ENCODE measurements around the gene CCN6. TPM values are rescaled to one million over a fixed set of nuclear protein-coding genes. Genes with fewer than 3 reads are reported as not detected.

CCN6 gene
- total RNA-seq, 2 donors from 2014 or later = 0.25 to 0.74 TPM

DNA sequence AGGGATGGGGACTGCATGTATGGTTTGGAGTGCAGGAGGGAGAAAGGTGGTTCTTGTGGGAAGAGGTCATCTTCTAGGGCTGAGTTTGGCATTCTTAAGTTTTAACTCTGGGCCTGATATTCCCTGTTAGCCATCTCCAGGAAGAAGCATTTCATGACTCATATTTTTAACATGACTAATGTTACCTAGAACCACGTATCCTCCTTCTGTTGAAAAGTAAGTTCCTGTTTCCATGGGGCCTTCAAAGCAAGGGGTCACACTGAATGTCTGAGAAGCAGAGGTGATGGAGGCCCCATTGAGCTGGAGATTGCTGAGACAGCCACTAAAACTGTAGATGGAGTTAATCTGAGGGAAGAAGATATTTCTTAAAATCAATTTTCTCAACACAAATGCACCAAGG lies 63.6 kb downstream of the CCN6 start:
- no peaks in the 10 kb centered on the region for H3K36me3 Mint-ChIP-seq (ENCODE audit: insufficient read depth in 2 of 2)
- H3K27me3 Mint-ChIP-seq (ENCODE audit: low read depth) = peaks cover 3% of the 10 kb centered on the region
- H3K4me1 Mint-ChIP-seq (ENCODE audit: low read depth) = peaks cover 22% of the 10 kb centered on the region
- H3K4me3 Mint-ChIP-seq = peak overlapping the region; percentile 14 to 56
- no peaks in the 10 kb centered on the region for H3K9me3 Mint-ChIP-seq
- DNase-seq = peak in 1 of 2 donors; percentile 4
- ATAC-seq (replicated peaks in 1 of 2) = peak; percentile 56 to 86
- no peak overlapping the region for H3K27ac Mint-ChIP-seq

DNA sequence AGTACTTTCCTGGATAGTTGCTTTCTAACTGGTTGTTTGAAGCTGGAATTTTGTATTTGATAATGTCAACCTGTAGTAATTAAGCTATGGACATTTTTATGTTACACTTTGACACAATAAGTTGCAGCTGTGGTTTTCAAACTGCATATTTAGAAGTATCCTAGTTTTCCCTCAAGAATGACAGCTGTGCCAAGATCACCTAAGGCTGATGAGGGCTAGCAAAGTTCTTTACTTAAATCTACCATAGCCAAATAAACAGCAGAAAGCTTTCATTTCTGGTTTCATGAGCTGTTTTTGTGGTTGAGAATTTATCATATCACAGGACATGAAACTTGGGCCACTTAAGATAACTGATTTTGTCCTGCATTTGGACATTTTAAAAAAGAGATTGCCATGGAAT lies 64.1 kb downstream of the CCN6 start:
- ATAC-seq (replicated peaks in 1 of 2) (no peak), DNase-seq (no peak)
- Mint-ChIP-seq H3K4me1 (ENCODE audit: low read depth) (peaks cover 22% of the 10 kb centered on the region), H3K4me3 (no peak overlapping the region), H3K9me3 (no peaks in the 10 kb centered on the region), H3K27ac (no peak overlapping the region), H3K27me3 (ENCODE audit: low read depth) (no peaks in the 10 kb centered on the region), H3K36me3 (ENCODE audit: insufficient read depth in 2 of 2) (no peaks in the 10 kb centered on the region)

Other genes starting within 250 kb of the CCN6 start
- 100 to 1,000 TPM; 504 to 505 TPM for gene FYN, start 180.7 kb upstream of the CCN6 start, total RNA-seq
- gene TUBE1, start 33.4 kb downstream of the CCN6 start, total RNA-seq = 10 to 100 TPM; 66.4 to 76.6 TPM
- gene FAM229B, start 33.5 kb downstream of the CCN6 start, total RNA-seq = 1 to 10 TPM; 3.3 to 6.6 TPM
- gene LAMA4, start 200.5 kb downstream of the CCN6 start, total RNA-seq = under 1 TPM in 1 of 2 donors, not detected in 1; 0.14 TPM

Data from activated T-cell treated with anti-CD3 and anti-CD28 coated beads, Interleukin-2, amount 50 U/mL, for 72 hours (primary cell).